Spleen (tissue), 10 donors: ENCODE results near the gene HK2. TPM values are rescaled to one million over a fixed set of nuclear protein-coding genes. Genes with fewer than 3 reads are reported as not detected.

ENCODE experiments used
- polyA plus RNA-seq, 3 donors: library from polyadenylated mRNA; stranded (reverse); fragments of 200-250 nt; gene quantifications; one replicate each; pipeline ENCODE4 v1.2.1, GENCODE V29; 2013
- total RNA-seq, 7 donors: library from RNA; depleted of rRNA in 3 of 7; stranded (reverse); fragments of >200 nt in 3 of 7; fragmentation: NEBNext Ultra II Directional in 4 of 7; extraction: Animal tissue kit (Norgen Biotek cat#: 25700) in 4 of 7; gene quantifications; one replicate each; pipeline versions ENCODE4 v1.1.0 to v1.2.1, GENCODE V29; 2016 to 2021
- donor health status: healthy with polysubstance abuse.
- donor health status: DM: no; HTN: no; CAD: no; lungs with moderate emphysema.
- donor health status: DM: no; HTN: no; CAD: no.
- donor health status: Bipolar disorder and iron deficiency.
- donor health status: healthy.
- donor health status: DM: no; HTN: no; CAD: no.
- donor health status: DM: yes; HTN: yes; CAD: no.

Gene HK2
- total and polyA plus RNA-seq, 10 donors, result 4.8 to 67.8 (median 16.1) TPM

Other genes starting within 250 kb of the HK2 start
- gene M1AP, start 185.8 kb upstream of the HK2 start, total RNA-seq, result 1 to 10 TPM in 4 of 7 donors, under 1 TPM in 3; 0.43 to 2.0 (median 1.1) TPM
- gene M1AP, start 185.8 kb upstream of the HK2 start, polyA plus RNA-seq, result under 1 TPM; 0.26 to 0.61 (median 0.47) TPM
- 10 to 100 TPM in 1 of 7 donors, 1 to 10 TPM in 6; 5.0 to 11.0 (median 8.1) TPM for gene SEMA4F, start 179.9 kb upstream of the HK2 start, total RNA-seq
- 1 to 10 TPM; 1.5 to 2.6 (median 1.5) TPM for gene SEMA4F, start 179.9 kb upstream of the HK2 start, polyA plus RNA-seq
- 10 to 100 TPM; 22.8 to 52.4 (median 39.0) TPM for gene POLE4, start 124.5 kb downstream of the HK2 start, total RNA-seq
- 10 to 100 TPM; 74.6 to 96.9 (median 90.0) TPM for gene POLE4, start 124.5 kb downstream of the HK2 start, polyA plus RNA-seq